ENCODE measurements around the gene DACT2.
"Not testable (repeated sequence)": the region's sequence is repeated elsewhere in the genome, so short reads cannot be mapped to it uniquely, and the experiment has no call there.

The DACT2 gene

GRCh38 chr6:168302534-168302933 is 17.0 kb downstream of the DACT2 start:
- no peak for DNase-seq (ENCODE audit: low spot score)

DNA sequence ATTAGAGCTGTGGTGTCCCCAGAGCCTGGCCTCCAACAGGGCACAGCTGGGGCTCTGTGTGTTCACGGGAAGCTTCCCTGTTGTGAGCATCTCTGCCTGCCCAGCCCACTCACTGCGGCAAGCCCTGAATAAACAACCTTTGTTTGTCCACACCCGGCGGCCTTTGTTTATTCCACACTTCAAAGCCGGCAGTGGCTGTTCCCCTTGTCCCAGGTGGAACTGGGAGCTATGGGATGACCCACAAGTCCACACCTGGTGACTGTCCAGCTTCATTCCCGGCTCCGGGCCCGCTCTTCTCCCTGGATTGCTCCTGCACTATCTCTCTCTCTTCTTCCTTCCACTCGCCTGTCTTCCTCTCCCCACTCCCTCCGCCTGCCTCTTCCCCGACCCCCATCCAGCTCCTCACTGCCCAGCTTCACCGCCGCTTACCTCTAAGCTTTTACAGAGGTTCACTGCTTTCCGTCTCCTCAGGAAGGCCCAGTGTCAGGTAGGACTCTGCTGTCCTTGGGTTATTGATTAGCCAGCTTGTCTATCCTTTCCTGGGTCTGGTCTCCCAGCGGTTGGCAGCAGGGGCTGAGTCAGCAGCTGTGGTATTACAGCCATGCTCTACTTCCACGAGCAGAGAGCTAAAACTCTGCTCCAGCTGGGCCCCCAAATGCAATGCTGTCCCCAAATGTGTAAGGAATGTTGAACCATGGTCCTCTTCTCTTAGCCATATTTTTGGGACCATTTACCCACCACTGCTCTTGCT is 17.8 kb downstream of the DACT2 start:
- DNase-seq (ENCODE audit: low spot score) = no peak

DNA sequence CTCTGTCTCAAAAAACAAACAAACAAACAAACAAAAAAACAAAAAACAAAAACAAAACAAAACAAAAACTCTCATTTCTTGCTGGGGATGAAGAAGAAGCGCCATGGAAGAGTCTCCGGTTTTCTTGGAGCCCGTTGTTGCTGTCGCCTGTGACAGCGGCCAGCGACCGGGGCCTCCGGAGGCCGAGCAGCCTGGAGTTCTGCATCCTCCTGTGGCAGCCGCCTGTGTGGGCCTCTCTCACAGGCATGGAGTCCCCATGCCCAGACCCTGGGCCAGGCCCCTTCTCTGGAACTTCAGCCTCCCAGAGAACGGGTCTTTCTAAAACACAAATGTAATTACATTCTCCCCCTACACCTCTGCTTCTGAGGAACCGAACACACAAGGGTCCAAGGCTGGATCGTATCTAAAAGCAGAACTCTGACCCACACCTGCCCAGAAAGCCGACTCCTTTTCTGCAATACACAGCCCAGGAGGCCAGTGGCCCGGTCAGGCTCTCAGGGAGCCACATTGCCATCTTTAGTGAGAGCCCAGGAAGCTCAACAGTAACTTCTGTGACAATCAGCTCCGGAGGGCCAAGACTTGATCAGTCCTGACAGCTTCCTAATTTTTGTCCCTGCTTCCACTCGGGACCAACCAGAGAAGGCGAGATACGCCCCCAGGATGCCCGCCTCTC is 18.5 kb downstream of the DACT2 start:
- no peak for DNase-seq (ENCODE audit: low spot score)

DNA sequence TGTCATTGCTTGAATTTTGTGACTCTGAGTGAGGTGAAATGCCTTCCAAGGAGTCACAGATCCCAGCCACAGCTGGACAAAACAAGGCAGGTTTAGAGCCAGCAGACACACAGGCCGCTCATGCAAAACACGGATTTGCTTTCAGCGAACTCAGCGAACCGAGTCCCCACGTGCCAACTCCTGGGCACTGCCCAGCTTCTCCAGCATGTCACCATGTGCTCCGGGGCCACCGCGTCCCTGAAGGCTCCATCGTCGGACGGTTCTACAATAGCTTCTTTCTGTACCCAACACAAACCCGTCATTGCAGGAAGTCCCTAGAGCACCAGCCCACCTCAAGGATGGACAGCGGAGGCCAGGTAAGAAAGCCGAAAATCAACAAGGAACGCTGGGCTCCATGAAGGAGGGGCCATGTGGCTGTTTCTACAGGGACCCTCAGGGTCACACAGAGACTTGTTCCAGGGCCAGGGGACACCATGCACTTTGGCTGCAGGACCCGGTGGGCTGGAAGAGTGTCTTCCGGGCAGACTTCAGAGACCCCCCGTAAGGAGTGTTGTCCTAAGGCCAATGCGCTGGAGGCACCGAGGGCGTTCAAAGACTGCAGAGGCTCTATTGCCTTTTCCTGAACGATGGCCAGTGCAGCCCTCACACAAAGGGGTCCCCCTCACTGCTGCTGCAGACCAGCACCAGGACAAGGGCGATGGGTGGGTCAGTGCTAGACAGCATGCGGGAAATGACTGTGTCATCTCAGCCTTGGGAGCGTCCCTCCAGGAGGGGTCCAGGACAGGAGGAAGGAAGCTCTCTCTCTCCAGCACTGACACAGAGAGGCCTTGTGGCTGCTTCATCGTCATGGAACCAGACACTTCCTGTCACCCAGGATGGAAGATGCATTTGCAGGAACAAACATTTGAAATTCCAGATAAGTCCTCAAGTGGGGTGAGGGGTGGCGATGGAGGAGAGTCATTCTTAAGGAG is 19.8 kb downstream of the DACT2 start:
- peak; percentile 52 for DNase-seq (ENCODE audit: low spot score)

GRCh38 chr6:168297643-168298042 is 21.9 kb downstream of the DACT2 start:
- peak; percentile 51 for DNase-seq (ENCODE audit: low spot score)

- DNase-seq (ENCODE audit: low spot score) = peak; percentile 33
These were observed 24.7 kb downstream of the DACT2 start for GRCh38 chr6:168294901-168295300.

DNA sequence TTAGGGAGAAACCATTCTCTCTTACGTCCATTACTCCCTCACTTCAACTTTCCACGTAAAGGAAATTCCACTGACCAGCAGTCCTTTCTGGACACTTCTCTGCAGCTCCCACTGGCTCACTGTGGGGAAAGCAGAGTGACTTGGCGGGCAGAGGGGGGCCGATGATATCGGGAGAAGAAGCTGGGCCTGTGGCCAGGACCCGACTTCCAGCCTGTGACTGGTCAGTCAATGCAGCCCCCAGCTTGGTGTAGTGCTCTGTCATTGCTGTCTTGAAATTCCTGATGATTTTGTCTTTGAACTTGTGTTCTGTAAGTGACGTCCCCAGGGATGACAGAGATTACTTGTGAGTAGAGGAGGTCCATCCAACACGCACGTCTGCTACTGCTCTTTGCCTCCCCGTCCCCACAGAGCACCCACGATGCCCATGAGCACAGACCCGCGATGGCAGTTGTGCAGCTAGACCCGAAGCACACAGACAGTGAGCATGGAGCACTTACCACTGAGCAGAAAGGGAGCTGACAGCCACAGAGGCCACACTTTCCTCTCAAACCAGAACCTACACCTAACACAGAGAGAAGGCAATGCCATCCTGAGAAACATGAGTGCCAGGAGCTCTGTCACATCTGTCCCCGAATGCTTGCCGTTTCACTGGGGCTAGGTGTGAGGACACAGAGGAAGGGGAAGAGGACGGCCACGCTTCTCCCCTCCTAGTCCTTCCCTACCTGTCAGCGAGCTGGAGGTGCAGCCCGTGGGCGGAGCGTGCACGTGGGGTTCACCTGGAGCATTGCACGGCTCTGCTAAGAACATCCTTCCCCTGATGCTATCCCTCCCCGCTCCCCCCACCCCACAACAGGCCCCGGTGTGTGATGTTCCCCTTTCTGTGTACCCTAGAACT is 25.7 kb downstream of the DACT2 start:
- peak; percentile 50 for DNase-seq (ENCODE audit: low spot score)

DNA sequence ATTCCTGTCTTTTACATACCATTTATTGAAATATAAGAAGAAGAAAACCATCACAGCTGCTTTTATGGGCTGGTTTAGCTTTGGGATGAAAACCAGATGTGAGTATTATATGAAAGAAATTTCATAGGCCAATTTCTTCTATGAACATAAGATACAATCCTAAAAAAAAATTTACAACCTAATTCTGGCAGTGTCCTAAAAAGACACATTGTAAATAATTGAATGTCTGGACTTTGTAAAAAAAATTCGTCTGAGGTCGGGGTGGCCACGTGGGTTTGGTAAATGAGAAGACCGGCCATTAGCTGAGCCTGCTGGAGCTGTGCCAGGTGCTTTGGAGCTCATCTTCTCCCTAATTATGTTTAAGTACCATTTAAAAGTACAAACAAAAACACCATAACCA is 26.8 kb downstream of the DACT2 start:
- peak; percentile 59 for DNase-seq (ENCODE audit: low spot score)

DNA sequence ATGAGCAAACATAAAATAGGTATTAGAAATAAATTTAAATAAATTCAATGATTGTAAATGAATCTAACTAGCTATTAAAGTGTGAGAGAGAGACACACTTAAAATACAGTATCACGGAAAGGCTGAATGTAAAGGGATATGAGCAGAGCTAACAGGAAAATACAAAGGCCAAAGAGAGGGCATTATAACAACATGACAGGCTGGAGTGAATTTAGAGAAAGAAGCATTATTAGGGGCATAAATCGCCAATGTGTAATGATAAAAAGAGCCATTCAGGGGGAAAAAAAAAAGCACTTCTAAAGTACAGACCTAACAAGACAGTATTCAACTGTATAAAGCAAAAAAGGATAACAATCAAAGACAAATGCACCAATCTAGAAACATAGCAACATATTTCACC is 28.1 kb downstream of the DACT2 start:
- DNase-seq (ENCODE audit: low spot score) = no peak

- DNase-seq (ENCODE audit: low spot score) = no peak
These were observed 29.5 kb downstream of the DACT2 start for GRCh38 chr6:168290095-168290494.

- DNase-seq (ENCODE audit: low spot score) = no peak
These were observed 30.0 kb downstream of the DACT2 start for GRCh38 chr6:168289571-168289962.

GRCh38 chr6:168288781-168289570 is 30.6 kb downstream of the DACT2 start:
- peak; percentile 31 for DNase-seq (ENCODE audit: low spot score)

DNA sequence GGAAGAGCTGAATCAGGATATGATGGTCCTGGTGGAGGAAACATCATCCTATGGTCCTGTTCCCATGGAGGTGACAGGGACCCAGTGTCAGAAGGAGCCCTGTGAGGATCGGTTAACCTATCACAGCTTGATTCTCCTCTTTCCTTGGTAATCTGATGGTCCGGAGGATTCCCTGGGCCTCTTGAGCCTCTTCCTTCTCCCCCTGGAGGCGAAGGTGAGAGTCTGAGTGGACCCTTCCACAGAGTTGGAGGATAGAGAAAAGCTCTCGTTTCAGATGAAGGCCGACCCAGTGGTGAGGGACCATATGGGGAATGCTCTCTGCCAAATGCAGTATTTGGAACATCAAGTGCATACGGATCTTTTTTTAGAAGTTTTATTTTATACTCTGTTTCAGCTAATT is 32.1 kb downstream of the DACT2 start:
- peak; percentile 31 for DNase-seq (ENCODE audit: low spot score)

DNA sequence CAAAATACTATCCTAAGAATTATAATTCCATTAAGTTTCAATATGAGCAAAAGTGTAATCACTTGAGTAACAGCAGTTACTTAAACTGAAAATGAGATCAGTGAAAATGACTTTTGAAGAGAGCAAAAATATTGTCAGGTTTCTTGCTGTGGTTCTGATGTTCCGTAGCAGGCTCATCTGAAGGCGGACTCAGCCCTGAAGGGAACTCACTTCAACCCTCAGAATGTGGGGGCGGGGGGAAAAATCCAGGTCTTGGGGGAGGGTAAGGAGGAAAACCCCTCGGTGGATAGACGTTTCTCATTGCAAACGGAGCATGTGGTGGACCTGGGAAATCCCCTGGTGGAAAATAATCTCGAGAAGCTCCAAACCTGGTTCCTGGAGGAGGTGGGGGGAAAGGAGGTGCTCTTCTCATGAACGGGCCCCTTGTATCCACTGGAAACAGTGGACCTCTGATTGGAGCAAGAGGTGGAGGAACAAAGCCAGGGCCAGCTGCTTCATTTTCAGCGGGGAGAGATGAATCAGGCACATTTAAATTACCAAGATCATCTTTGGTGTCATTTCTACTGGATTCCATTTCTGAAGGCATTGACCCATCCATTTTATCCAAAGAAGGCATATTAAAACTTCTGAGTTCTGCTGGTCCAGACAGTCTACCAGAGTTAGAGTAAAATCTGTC is 32.7 kb downstream of the DACT2 start:
- not testable (repeated sequence) for DNase-seq (ENCODE audit: low spot score)

- peak; percentile 40 for DNase-seq (ENCODE audit: low spot score)
These were observed 33.5 kb downstream of the DACT2 start for GRCh38 chr6:168286116-168286515.

- peak; percentile 58 for DNase-seq (ENCODE audit: low spot score)
These were observed 34.1 kb downstream of the DACT2 start for GRCh38 chr6:168285456-168285855.

DNA sequence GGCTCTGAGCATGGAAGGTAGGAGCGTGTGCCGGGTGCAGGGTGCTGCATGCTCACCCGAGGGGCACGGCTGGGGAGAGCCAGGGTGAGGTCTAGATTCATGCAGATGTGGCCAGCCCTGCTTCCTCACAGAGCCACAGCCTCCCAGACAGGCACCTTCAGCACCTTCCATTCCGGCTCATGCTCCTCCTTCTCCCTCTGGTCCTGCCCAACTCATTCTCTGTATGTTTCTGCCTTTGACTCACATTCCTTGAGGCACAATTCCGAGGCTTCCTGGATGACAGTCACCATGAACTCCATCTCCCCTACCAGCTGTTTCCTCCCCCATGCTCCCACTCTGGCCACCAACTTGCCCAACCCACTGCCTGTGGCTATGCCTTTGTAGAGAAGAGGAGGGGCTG is 35.4 kb downstream of the DACT2 start:
- DNase-seq (ENCODE audit: low spot score) = peak; percentile 37

DNA sequence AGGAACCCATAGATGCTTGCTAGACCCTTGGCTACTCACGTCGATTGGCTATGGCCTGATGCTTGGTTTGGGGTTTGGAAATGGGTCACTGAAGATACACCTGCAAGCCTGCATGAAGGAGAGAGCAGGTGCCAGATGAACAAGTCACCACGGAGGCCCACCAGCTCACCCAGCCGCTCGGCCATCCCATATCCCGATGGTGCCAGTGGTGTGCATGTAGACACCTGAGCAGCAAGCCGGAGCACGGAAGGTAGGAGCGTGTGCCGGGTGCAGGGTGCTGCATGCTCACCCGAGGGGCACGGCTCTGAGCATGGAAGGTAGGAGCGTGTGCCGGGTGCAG is 35.9 kb downstream of the DACT2 start:
- peak; percentile 6 for DNase-seq (ENCODE audit: low spot score)

DNA sequence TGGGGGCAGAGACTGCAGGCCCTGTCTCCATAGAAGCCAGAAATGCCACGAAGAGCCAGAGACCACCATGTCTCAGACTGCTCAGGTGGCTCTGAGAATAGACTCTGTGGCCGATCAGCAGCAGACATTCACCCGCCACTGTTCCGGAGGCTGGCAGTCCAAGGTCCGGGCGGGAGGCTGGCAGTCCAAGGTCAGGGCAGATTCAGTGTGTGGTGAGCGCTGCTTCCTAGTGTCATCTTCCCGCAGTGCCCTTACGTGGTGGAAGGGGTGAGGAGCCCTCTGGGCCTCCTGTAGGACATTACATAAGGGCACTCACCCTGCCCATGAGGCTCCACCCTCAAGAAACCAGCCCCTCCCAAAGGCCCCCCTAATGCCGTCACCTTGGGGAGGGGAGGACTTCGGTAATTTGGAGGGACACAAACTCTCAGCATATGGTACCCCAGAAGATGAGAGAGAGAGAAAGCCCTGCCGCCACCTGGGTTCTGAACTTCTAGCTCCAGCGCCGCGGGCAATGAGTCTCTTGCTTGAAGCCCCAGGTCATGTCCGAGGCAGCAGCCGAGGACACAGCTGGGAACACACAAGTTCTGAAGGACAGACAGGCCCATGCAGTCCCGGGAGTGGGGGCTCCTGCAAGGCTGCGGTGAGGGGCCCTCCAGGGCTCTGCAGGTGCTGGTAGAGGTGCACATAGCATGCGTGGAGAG is 36.4 kb downstream of the DACT2 start:
- peak; percentile 42 for DNase-seq (ENCODE audit: low spot score)

- DNase-seq (ENCODE audit: low spot score) = no peak
These were observed 37.8 kb downstream of the DACT2 start for GRCh38 chr6:168281826-168282225.
